SHP77 treated with DMSO at 0.1 percent for 48 hours (cell line): ENCODE measurements around the gene RSAD1.

Experiments used
- DNase-seq: peaks from one replicate; lab custom pipeline; 2025; lab: John Stamatoyannopoulos, UW

The RSAD1 gene

GRCh38 chr17:50519141-50519834 lies 40.6 kb downstream of the RSAD1 start:
- no peak for DNase-seq

DNA sequence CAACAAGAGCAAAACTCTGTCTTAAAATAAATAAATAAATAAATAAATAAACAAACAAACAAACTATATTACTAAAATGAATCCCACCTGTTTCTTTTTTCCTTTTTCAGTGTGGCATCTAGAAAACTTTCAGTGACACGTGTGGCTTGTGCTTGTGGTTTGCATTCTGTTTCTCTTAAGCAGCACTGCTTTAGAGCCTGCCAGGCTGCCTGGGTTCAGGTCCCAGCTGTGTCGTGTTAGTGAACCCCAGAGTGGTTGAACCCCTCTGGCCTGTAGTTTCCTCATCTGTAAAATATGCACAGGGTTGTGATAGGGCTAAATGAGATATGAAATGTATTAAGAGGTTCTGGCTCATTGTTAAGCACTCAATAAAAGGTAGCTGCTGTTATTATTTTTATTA lies 41.8 kb downstream of the RSAD1 start:
- DNase-seq = no peak

GRCh38 chr17:50521514-50521913 lies 42.9 kb downstream of the RSAD1 start:
- DNase-seq = no peak

DNA sequence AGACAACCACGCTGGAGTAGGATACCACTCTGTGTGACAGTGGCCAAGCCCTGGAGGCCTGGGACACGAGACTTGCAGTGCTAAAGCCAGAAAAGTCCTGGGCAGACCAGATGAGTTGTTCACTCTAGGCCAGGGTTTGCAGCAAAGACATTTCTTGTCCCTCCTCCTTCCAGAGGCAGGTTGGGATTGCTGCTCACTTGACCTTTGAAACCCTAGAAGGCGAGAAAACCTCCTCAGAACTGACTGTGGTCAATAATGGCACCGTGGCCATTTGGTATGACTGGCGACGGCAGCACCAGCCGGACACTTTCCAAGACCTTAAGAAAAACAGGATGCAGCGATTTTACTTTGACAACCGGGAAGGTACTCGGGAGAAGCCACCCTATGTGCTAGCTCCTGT lies 44.1 kb downstream of the RSAD1 start:
- no peak for DNase-seq

DNA sequence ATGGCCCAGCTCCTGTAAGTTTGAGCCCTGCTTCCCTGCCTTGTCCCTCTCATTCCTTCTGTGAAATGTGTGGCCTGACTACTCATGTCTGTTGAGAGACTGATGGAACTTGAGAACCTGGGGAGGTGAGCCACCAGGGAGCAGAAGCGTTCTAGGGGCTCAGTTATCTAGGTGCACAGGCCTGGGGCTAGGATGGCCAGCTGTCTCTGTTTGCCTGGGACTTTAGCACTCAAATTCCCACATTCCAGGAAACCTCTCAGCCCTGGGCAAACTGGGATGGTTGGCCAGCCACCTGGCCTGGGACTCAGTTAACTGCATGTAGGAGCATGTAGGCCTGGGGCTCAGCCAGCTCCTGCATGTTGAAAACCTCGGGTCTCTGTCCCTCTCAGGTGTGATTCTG lies 44.5 kb downstream of the RSAD1 start:
- no peak for DNase-seq

DNA sequence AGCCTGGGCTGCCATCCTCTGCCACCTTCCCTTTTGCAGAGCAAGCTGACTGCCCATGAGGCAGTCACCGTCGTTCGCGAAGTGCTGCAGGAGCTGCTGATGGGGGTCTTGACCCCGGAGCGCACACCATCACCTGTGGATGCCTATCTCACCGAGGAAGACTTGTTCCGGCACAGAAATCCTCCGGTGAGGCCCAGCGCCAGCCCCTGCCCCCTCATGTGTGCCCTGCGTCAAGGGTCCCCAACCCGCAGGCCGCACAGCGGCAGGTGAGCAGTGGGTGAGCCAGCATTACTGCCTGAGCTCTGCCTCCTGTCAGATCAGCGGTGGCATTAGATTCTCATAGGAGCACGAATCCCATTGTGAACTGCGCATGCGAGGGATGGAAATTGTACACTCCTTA lies 46.2 kb downstream of the RSAD1 start:
- DNase-seq = no peak

DNA sequence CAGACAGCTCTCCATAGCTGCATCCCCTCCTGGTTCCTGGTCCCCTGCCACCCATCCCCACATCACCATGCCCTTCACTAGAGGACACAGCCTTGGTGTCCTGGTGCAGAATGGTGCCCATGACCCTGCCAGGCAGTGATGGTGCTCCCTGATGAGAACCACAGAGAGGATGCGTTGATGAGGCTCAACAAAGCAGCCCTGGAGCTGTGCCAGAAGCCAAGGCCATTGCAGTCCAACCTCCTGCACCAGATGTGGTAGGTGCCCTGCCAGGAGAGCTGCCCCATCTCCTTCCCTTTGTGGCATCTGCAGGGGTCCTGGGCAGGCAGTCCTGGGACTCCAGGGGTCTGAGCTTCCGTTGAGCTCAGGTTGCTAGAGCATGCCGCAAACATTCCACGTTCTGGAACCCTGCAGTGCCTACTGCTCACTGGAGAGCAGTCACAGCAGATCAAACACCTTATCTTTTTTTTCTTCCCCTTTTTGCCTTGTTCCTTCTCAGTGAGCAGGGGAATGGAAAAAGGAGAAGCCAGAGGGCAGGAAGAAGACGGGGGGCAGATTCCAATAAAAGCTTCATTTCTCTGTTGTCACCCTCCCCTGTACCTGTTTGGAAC lies 48.6 kb downstream of the RSAD1 start:
- DNase-seq = no peak

DNA sequence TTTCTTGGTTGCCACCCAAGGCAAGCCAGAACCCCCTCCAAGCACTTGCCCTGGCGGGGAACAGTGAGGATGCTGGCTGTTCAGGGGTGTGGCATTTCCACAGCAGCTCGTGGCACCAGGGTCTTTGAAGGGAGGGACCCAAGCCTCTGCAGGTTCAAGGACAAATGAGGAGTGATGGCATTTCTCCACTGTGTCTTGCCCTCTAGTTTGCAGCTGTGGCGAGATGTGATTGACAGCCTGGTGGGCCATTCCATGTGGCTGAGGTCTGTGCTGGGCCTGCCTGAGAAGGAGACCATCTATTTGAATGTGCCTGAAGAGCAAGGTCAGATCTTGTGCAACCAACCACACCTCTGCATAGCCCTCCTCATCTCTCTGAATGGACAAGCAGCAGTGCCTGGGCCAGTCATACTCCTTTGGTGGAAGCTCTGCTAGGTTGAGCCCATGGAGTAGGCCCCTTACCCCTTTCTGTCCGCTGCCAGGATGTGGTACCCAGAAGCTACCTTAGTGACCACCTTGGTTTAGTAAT lies 49.4 kb downstream of the RSAD1 start:
- no peak for DNase-seq

GRCh38 chr17:50529849-50530248 lies 51.2 kb downstream of the RSAD1 start:
- no peak for DNase-seq

- no peak for DNase-seq
Observed at GRCh38 chr17:50531428-50532025, 52.9 kb downstream of the RSAD1 start.

GRCh38 chr17:50532452-50533024 lies 53.9 kb downstream of the RSAD1 start, which contains the start of gene EPN3:
Gene EPN3 (plus strand): TSS chr17:50532735. CDS start chr17:50536557, 3,822 bp downstream.
- DNase-seq = no peak

- no peak for DNase-seq
Observed at GRCh38 chr17:50533185-50533584, 54.5 kb downstream of the RSAD1 start.

GRCh38 chr17:50533720-50534148 lies 55.1 kb downstream of the RSAD1 start:
- no peak for DNase-seq

GRCh38 chr17:50534222-50534978 lies 55.7 kb downstream of the RSAD1 start:
- DNase-seq = no peak

DNA sequence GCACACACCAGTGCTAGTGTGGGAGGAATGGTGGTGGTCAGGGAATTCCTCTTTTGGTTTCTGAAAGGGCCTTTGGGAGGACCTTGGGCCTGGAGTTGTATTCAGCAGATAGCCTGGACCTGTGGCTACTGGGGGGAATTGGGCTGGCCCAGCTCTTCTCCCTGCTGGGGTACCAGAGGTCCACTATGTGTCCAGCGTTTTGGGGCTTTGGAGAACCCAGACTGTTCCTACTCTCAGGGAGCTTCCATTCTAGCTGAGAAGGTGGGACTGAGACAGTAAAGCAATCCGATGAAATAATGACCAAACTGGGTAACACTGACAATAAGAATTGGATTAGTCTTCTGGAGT lies 56.3 kb downstream of the RSAD1 start:
- DNase-seq = no peak

DNA sequence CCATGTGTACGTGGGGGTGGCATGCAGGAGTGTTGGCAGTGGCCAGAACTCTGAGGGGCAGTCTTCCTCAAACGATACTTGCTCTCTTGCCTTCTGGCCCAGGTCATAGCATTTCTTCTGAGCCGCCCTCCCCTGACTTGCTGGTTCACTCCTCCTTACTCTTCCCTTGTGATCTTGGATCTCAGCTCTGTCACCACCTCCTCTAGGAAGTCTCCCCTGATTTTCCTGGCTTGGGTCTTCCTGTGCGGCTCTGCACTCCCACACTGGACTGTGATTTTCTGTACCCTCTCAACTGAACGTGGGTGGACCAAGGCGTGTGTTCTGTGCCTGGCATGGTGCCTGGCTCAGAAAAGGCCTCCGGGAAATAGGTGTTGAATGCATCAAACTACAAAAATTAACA lies 56.7 kb downstream of the RSAD1 start:
- DNase-seq = no peak
